PC-9 (cell line): ENCODE measurements around the gene GAGE12C.
"Not testable (repeated sequence)": the region's sequence is repeated elsewhere in the genome, so short reads cannot be mapped to it uniquely, and the experiment has no call there.

Experiments used
- CTCF ChIP-seq: fragments of 200-600 bp; sonication (generic); conservative IDR thresholded peaks from 2 replicates; pipeline ENCODE4 v1.6.1; 2017; ENCODE audit warnings: mixed run types, antibody characterized with exemption, mild to moderate bottlenecking, moderate library complexity
- EZH2 ChIP-seq: fragments of 200-600 bp; sonication (generic); IDR thresholded peaks from 2 replicates; pipeline ENCODE4 v1.8.0; 2017; ENCODE audit warnings: antibody characterized with exemption, low read depth

- TF ChIP-seq CTCF, EZH2: not testable (repeated sequence)
These were observed 28.6 kb downstream of the GAGE12C start, which contains the start of gene GAGE12F for GRCh38 chrX:49560542-49560941.
